GM23338 (cell line): ENCODE data around the gene CPXM2. TPM values are rescaled to one million over a fixed set of nuclear protein-coding genes. Genes with fewer than 3 reads are reported as not detected.

Source experiments
- ATAC-seq: fragments of 200-7000 bp; cut with Tn5 transposase; 3 replicates; pipeline ENCODE4 v1.9.1; 2020
- DNase-seq: peaks from one replicate; pipeline ENCODE4 v3.0.0-alpha.2; 2015; ENCODE audit warnings: low spot score
- H2AFZ ChIP-seq: fragments of 200-600 bp; sonication (generic); 2 replicates; pipeline ENCODE4 v1.8.0; 2016; ENCODE audit warnings: antibody characterized with exemption, mild to moderate bottlenecking, moderate library complexity
- H3F3A ChIP-seq: fragments of 200-600 bp; sonication (generic); replicated peaks from 2 replicates; pipeline ENCODE4 v1.8.0; 2017; ENCODE audit warnings: antibody characterized with exemption, mixed run types, low read depth
- H3K27ac ChIP-seq: fragments of 200-600 bp; sonication (generic); 2 replicates; pipeline ENCODE4 v1.6.1; 2016; ENCODE audit warnings: low read depth
- H3K27me3 ChIP-seq: fragments of 200-600 bp; sonication (generic); 2 replicates; pipeline ENCODE4 v1.8.0; 2016; ENCODE audit warnings: mild to moderate bottlenecking, mixed run types, moderate library complexity; ENCODE audit not compliant: insufficient read depth
- H3K36me3 ChIP-seq: fragments of 200-600 bp; sonication (generic); 2 replicates; pipeline ENCODE4 v1.8.0; 2016; ENCODE audit warnings: mild to moderate bottlenecking; ENCODE audit not compliant: insufficient read depth
- H3K4me1 ChIP-seq: fragments of 200-600 bp; sonication (generic); 2 replicates; pipeline ENCODE4 v1.8.0; 2016; ENCODE audit warnings: mild to moderate bottlenecking, moderate library complexity; ENCODE audit not compliant: insufficient read depth
- H3K4me2 ChIP-seq: fragments of 200-600 bp; sonication (generic); 2 replicates; pipeline ENCODE4 v1.7.1; 2017; ENCODE audit warnings: mixed run types
- H3K4me3 ChIP-seq: fragments of 200-600 bp; sonication (generic); 2 replicates; pipeline ENCODE4 v1.6.1; 2016; ENCODE audit warnings: mixed run types
- H3K79me2 ChIP-seq: fragments of 200-600 bp; sonication (generic); replicated peaks from 2 replicates; pipeline ENCODE4 v1.8.0; 2017; ENCODE audit warnings: mild to moderate bottlenecking; ENCODE audit not compliant: insufficient read depth
- H3K9me2 ChIP-seq: fragments of 200-600 bp; sonication (generic); 2 replicates; pipeline ENCODE4 v1.8.0; 2017; ENCODE audit not compliant: insufficient read depth
- H4K20me1 ChIP-seq: fragments of 200-600 bp; sonication (generic); replicated peaks from 2 replicates; pipeline ENCODE4 v1.8.0; 2017; ENCODE audit warnings: mild to moderate bottlenecking; ENCODE audit not compliant: insufficient read depth
- H3K27ac Mint-ChIP-seq: 2 replicates; pipeline ENCODE4 v1.8.0; 2020; ENCODE audit warnings: inconsistent platforms, mild to moderate bottlenecking, moderate library complexity, mixed read lengths
- H3K27me3 Mint-ChIP-seq: 3 replicates; pipeline ENCODE4 v1.8.0; 2022; ENCODE audit warnings: low read depth, mild to moderate bottlenecking, moderate library complexity, mixed read lengths, inconsistent platforms; ENCODE audit not compliant: insufficient read depth, poor library complexity
- H3K36me3 Mint-ChIP-seq: 3 replicates; pipeline ENCODE4 v1.8.0; 2021; ENCODE audit warnings: low read depth, mild to moderate bottlenecking, inconsistent platforms, moderate library complexity, mixed read lengths
- H3K4me1 Mint-ChIP-seq: 3 replicates; pipeline ENCODE4 v1.8.0; 2020; ENCODE audit warnings: mild to moderate bottlenecking, inconsistent platforms, mixed read lengths
- H3K4me3 Mint-ChIP-seq: 3 replicates; pipeline ENCODE4 v1.8.0; 2021; ENCODE audit warnings: moderate library complexity, mild to moderate bottlenecking, inconsistent platforms, mixed read lengths
- H3K9me3 Mint-ChIP-seq: 3 replicates; pipeline ENCODE4 v1.8.0; 2020; ENCODE audit warnings: moderate library complexity, mild to moderate bottlenecking, inconsistent platforms, mixed read lengths
- CREB1 ChIP-seq: fragments of 250-450 bp; sonication (Bioruptor Pico); IDR thresholded peaks from 2 replicates; pipeline ENCODE4 v1.5.0; 2020; ENCODE audit warnings: low read depth, mild to moderate bottlenecking, moderate library complexity
- ETS1 ChIP-seq: IDR thresholded peaks from 2 replicates; pipeline ENCODE4 v1.6.1; 2016; ENCODE audit warnings: antibody characterized with exemption
- EZH2 ChIP-seq: fragments of 200-600 bp; sonication (generic); IDR thresholded peaks from one replicate; pipeline ENCODE4 v1.8.0; 2017; ENCODE audit warnings: antibody characterized with exemption, mild to moderate bottlenecking, low read depth; ENCODE audit not compliant: unreplicated experiment
- EZH2phosphoT487 ChIP-seq: fragments of 200-600 bp; sonication (generic); IDR thresholded peaks from one replicate; pipeline ENCODE4 v1.8.1; 2018; ENCODE audit warnings: antibody characterized with exemption; ENCODE audit not compliant: unreplicated experiment
- JUNB ChIP-seq: IDR thresholded peaks from one replicate; pipeline ENCODE4 v1.6.1; 2016; ENCODE audit warnings: antibody characterized with exemption; ENCODE audit not compliant: unreplicated experiment
- NANOG ChIP-seq: IDR thresholded peaks from 2 replicates; pipeline ENCODE4 v1.6.1; 2016; ENCODE audit warnings: antibody characterized with exemption, borderline replicate concordance
- POLR2AphosphoS5 ChIP-seq: IDR thresholded peaks from 2 replicates; pipeline ENCODE4 v1.6.1; 2016; ENCODE audit warnings: antibody characterized with exemption, low read depth
- REST ChIP-seq: IDR thresholded peaks from one replicate; pipeline ENCODE4 v1.6.1; 2018; ENCODE audit warnings: antibody characterized with exemption; ENCODE audit not compliant: unreplicated experiment
- STAT1 ChIP-seq: IDR thresholded peaks from one replicate; pipeline ENCODE4 v1.6.1; 2016; ENCODE audit warnings: antibody characterized with exemption; ENCODE audit not compliant: unreplicated experiment
- ZNF114 ChIP-seq: fragments of 250-450 bp; sonication (Bioruptor Pico); IDR thresholded peaks from 2 replicates; pipeline ENCODE4 v1.5.0; 2020; ENCODE audit warnings: mild to moderate bottlenecking, moderate library complexity
- ZNF331 ChIP-seq: fragments of 250-450 bp; sonication (Bioruptor Pico); IDR thresholded peaks from 2 replicates; pipeline ENCODE4 v1.5.0; 2020; ENCODE audit warnings: low read depth, mild to moderate bottlenecking, moderate library complexity
- polyA plus RNA-seq: library from polyadenylated mRNA; unstranded; fragments of >200 nt; fragmentation: Nextera tagmentation; extraction: Ambion mirVana; gene quantifications from 2 replicates; pipeline ENCODE4 v1.2.1, GENCODE V29; 2016
- total RNA-seq: library from RNA; depleted of rRNA; stranded (reverse); fragments of >200 nt; shearing (Covaris generic); gene quantifications from 2 replicates; pipeline ENCODE4 v1.2.3, GENCODE V29; 2014
- TF ChIP-seq, protein P1 (sequence below), 2 experiments: fragments of 200-600 bp in 1 of 2; sonication (generic) in 1 of 2; conservative IDR thresholded peaks; 2 replicates each; pipeline versions ENCODE4 v1.5.1 to v1.6.1; 2016 to 2017; ENCODE audit warnings: antibody characterized with exemption in 2 of 2, low read depth in 2 of 2, mild to moderate bottlenecking in 2 of 2, moderate library complexity in 1 of 2
- TF ChIP-seq, protein P2 (sequence below): fragments of 250-450 bp; sonication (Bioruptor Pico); IDR thresholded peaks from 2 replicates; pipeline ENCODE4 v1.5.0; 2020; ENCODE audit warnings: mild to moderate bottlenecking, moderate library complexity

Gene CPXM2
- total and polyA plus RNA-seq, 2 experiments from 2014 or later = 1.6 to 8.1 TPM

DNA sequence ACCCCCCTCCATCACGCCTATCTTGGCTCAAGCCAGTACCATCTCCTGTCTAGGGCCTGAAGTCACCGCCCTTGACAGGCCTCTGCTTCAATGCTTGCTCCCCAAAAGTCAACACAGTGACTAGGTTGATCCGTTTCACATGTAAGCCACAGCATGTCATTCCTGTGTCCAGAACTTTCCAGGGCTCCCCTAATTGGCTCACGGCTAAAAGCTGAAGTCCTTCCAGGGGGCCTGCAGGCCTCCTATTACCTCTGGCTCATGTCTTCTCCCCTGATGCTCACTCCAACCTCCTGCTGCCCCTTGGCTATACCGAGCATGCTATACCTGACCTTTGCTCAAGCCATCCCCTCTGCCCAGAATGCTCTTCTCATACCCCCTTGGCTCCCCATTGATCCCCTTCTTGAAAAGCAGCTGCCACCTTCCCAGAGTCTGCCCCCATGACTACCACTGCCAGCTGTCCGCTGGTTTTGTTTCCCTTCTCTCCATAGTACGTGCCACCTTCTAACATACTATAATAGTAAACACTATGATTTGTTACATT lies 39.1 kb downstream of the CPXM2 start:
- H3K27ac ChIP-seq = no peak overlapping the region
- H3K36me3 ChIP-seq = no peaks in the 10 kb centered on the region
- no peaks in the 10 kb centered on the region; the same call in 2 of the 3 replicates for H3K36me3 Mint-ChIP-seq
- H3K4me1 Mint-ChIP-seq = peaks cover 2% of the 10 kb centered on the region; the same call in 2 of the 3 replicates
- H3F3A ChIP-seq = no peaks in the 10 kb centered on the region
- no peaks in the 10 kb centered on the region for H3K4me1 ChIP-seq
- TF ChIP-seq JUNB (no peak), ZNF331 (CRISPR knock-in tag) (no peak), ETS1 (no peak), STAT1 (no peak), REST (no peak), POLR2AphosphoS5 (no peak), ZNF114 (CRISPR knock-in tag) (no peak), CREB1 (CRISPR knock-in tag) (no peak), EZH2phosphoT487 (no peak), NANOG (no peak), EZH2 (no peak)
- TF ChIP-seq, protein P1, sequence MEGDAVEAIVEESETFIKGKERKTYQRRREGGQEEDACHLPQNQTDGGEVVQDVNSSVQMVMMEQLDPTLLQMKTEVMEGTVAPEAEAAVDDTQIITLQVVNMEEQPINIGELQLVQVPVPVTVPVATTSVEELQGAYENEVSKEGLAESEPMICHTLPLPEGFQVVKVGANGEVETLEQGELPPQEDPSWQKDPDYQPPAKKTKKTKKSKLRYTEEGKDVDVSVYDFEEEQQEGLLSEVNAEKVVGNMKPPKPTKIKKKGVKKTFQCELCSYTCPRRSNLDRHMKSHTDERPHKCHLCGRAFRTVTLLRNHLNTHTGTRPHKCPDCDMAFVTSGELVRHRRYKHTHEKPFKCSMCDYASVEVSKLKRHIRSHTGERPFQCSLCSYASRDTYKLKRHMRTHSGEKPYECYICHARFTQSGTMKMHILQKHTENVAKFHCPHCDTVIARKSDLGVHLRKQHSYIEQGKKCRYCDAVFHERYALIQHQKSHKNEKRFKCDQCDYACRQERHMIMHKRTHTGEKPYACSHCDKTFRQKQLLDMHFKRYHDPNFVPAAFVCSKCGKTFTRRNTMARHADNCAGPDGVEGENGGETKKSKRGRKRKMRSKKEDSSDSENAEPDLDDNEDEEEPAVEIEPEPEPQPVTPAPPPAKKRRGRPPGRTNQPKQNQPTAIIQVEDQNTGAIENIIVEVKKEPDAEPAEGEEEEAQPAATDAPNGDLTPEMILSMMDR (conservative IDR thresholded peaks at IDR 0.05; ENCODE audit: low read depth in 2 of 2) = no peak
- TF ChIP-seq, protein P2, sequence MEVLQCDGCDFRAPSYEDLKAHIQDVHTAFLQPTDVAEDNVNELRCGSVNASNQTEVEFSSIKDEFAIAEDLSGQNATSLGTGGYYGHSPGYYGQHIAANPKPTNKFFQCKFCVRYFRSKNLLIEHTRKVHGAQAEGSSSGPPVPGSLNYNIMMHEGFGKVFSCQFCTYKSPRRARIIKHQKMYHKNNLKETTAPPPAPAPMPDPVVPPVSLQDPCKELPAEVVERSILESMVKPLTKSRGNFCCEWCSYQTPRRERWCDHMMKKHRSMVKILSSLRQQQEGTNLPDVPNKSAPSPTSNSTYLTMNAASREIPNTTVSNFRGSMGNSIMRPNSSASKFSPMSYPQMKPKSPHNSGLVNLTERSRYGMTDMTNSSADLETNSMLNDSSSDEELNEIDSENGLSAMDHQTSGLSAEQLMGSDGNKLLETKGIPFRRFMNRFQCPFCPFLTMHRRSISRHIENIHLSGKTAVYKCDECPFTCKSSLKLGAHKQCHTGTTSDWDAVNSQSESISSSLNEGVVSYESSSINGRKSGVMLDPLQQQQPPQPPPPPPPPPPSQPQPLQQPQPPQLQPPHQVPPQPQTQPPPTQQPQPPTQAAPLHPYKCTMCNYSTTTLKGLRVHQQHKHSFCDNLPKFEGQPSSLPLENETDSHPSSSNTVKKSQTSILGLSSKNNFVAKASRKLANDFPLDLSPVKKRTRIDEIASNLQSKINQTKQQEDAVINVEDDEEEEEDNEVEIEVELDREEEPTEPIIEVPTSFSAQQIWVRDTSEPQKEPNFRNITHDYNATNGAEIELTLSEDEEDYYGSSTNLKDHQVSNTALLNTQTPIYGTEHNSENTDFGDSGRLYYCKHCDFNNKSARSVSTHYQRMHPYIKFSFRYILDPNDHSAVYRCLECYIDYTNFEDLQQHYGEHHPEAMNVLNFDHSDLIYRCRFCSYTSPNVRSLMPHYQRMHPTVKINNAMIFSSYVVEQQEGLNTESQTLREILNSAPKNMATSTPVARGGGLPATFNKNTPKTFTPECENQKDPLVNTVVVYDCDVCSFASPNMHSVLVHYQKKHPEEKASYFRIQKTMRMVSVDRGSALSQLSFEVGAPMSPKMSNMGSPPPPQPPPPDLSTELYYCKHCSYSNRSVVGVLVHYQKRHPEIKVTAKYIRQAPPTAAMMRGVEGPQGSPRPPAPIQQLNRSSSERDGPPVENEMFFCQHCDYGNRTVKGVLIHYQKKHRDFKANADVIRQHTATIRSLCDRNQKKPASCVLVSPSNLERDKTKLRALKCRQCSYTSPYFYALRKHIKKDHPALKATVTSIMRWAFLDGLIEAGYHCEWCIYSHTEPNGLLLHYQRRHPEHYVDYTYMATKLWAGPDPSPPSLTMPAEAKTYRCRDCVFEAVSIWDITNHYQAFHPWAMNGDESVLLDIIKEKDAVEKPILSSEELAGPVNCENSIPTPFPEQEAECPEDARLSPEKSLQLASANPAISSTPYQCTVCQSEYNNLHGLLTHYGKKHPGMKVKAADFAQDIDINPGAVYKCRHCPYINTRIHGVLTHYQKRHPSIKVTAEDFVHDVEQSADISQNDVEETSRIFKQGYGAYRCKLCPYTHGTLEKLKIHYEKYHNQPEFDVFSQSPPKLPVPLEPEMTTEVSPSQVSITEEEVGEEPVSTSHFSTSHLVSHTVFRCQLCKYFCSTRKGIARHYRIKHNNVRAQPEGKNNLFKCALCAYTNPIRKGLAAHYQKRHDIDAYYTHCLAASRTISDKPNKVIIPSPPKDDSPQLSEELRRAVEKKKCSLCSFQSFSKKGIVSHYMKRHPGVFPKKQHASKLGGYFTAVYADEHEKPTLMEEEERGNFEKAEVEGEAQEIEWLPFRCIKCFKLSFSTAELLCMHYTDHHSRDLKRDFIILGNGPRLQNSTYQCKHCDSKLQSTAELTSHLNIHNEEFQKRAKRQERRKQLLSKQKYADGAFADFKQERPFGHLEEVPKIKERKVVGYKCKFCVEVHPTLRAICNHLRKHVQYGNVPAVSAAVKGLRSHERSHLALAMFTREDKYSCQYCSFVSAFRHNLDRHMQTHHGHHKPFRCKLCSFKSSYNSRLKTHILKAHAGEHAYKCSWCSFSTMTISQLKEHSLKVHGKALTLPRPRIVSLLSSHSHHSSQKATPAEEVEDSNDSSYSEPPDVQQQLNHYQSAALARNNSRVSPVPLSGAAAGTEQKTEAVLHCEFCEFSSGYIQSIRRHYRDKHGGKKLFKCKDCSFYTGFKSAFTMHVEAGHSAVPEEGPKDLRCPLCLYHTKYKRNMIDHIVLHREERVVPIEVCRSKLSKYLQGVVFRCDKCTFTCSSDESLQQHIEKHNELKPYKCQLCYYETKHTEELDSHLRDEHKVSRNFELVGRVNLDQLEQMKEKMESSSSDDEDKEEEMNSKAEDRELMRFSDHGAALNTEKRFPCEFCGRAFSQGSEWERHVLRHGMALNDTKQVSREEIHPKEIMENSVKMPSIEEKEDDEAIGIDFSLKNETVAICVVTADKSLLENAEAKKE (CRISPR knock-in tag) = no peak
- no peak overlapping the region for H2AFZ ChIP-seq
- H3K27me3 Mint-ChIP-seq = no peaks in the 10 kb centered on the region
- no peak overlapping the region for H3K4me3 ChIP-seq
- H3K79me2 ChIP-seq = no peaks in the 10 kb centered on the region
- no peaks in the 10 kb centered on the region for H3K9me3 Mint-ChIP-seq
- H4K20me1 ChIP-seq = no peaks in the 10 kb centered on the region
- ATAC-seq = no peak
- no peaks in the 10 kb centered on the region for H3K9me2 ChIP-seq
- DNase-seq = no peak
- no peaks in the 10 kb centered on the region for H3K27me3 ChIP-seq
- H3K4me3 Mint-ChIP-seq = no peak overlapping the region
- H3K27ac Mint-ChIP-seq = no peak overlapping the region
- H3K4me2 ChIP-seq = no peak overlapping the region
